Measurements from ENCODE around the gene ABCC5. TPM values are rescaled to one million over a fixed set of nuclear protein-coding genes. Genes with fewer than 3 reads are reported as not detected.

The ABCC5 gene
- total and polyA plus RNA-seq, 3 donors from 2014 or later = 35.2 to 77.9 (median 61.5) TPM

- Histone ChIP-seq H3K36me3 (ENCODE audit: low read depth, missing control alignments) (no peaks in the 10 kb centered on the region), H3K27ac (no peak overlapping the region), H3K9me3 (no peaks in the 10 kb centered on the region), H3K4me3 (no peak overlapping the region), H3K4me1 (no peaks in the 10 kb centered on the region), H3K27me3 (no peaks in the 10 kb centered on the region)
- WGBS, 2 donors = 87% methylated on average over 4 of the region's 4 CpGs
- TF ChIP-seq, protein P1, sequence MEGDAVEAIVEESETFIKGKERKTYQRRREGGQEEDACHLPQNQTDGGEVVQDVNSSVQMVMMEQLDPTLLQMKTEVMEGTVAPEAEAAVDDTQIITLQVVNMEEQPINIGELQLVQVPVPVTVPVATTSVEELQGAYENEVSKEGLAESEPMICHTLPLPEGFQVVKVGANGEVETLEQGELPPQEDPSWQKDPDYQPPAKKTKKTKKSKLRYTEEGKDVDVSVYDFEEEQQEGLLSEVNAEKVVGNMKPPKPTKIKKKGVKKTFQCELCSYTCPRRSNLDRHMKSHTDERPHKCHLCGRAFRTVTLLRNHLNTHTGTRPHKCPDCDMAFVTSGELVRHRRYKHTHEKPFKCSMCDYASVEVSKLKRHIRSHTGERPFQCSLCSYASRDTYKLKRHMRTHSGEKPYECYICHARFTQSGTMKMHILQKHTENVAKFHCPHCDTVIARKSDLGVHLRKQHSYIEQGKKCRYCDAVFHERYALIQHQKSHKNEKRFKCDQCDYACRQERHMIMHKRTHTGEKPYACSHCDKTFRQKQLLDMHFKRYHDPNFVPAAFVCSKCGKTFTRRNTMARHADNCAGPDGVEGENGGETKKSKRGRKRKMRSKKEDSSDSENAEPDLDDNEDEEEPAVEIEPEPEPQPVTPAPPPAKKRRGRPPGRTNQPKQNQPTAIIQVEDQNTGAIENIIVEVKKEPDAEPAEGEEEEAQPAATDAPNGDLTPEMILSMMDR (IDR thresholded peaks at IDR 0.05) = no peak
- TF ChIP-seq POLR2A (IDR thresholded peaks at IDR 0.05) = no peak
- DNase-seq = no peak
- intact Hi-C loops (cut with DNase I; ENCODE audit: low total_unique reads) = no loop called here
Observed at GRCh38 chr3:183984127-183984740, 33.5 kb downstream of the ABCC5 start.

DNA sequence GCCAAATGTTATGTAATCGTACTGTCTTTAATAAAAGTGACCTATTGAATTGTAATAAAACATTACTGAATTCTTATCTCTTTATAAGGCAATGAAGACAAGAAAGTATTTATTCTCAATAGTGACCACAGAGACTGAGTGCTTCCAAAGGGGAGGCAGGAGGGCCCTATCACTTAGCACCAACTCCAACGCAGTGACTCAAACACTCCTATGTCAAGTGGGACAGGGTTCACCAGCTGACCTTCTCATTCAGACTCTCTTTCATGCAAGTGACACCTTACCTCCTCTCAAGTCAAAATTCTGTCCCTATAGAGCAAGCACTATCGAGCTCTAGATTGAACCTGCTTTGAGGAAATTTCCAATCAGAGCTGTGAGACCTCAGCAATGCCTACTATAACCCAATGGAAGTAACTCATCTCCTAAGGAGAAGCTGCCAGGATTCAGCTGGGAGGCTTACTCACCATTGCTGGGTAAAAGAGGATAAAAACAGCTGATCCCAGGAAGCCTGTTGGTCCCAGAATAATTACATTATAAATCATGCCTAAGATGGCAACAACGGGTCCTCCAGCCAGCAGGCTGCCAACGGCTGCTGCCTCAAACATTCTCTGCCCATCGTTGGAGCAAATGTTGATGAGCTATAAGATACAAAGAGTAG lies 35.6 kb downstream of the ABCC5 start:
- no peak for DNase-seq
- intact Hi-C loops (cut with DNase I; ENCODE audit: low total_unique reads) = no loop called here
- H3K36me3 ChIP-seq (ENCODE audit: low read depth, missing control alignments) = no peaks in the 10 kb centered on the region

GRCh38 chr3:183980403-183980802 lies 37.3 kb downstream of the ABCC5 start:
- Histone ChIP-seq H3K27me3 (no peaks in the 10 kb centered on the region), H3K9me3 (no peaks in the 10 kb centered on the region), H3K36me3 (ENCODE audit: low read depth, missing control alignments) (no peaks in the 10 kb centered on the region), H3K27ac (no peak overlapping the region), H3K4me3 (no peak overlapping the region), H3K4me1 (no peaks in the 10 kb centered on the region)
- 68 to 72% methylated on average over 4 of the region's 4 CpGs for WGBS, 2 donors
- intact Hi-C loops (cut with DNase I; ENCODE audit: low total_unique reads) = no loop called here
- no peak for DNase-seq
- TF ChIP-seq, protein P1 (IDR thresholded peaks at IDR 0.05) = no peak
- TF ChIP-seq POLR2A (IDR thresholded peaks at IDR 0.05) = no peak

More for the DNA sequence above, 35.6 kb downstream of the ABCC5 start:
- H3K4me1 ChIP-seq = no peaks in the 10 kb centered on the region
- TF ChIP-seq, protein P1 (IDR thresholded peaks at IDR 0.05) = no peak
- TF ChIP-seq POLR2A (IDR thresholded peaks at IDR 0.05) = no peak
- H3K27ac ChIP-seq = no peak overlapping the region
- no peak overlapping the region for H3K4me3 ChIP-seq
- WGBS, 2 donors = 74 to 75% methylated on average over 6 of the region's 6 CpGs
- H3K27me3 ChIP-seq = no peaks in the 10 kb centered on the region
- H3K9me3 ChIP-seq = no peaks in the 10 kb centered on the region

DNA sequence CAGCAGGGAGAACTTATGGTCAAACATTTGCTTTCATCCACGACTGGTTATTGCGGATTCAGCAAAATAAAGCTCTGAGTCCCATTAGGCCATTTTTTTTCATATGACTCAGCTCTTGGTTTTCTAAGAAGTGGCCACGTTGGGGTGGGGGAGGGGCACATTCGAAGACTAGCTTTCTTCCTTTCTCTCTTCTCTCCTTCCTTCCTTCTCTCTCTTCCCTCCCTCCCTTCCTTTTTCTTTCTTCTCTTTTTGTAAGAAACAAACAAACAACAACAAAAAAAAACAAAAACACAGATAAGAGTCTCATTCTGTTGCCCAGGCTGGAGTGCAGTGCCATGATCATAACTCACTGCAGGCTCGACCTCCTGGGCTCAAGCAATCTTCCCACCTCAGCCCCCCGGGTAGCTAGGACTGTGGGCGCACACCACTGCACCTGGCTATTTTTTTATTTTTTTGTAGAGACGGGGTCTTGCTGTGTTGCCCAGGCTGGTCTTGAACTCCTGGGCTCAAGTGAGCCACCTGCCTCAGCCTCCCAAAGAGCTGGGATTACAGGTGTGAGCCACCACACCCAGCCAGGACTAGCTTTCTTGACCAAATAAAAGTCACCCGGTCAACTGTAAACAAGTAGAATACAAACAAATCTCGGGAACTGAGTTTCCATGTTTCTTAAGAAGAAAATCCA lies 41.6 kb downstream of the ABCC5 start:
- WGBS, 2 donors = 87 to 93% methylated on average over 10 of the region's 10 CpGs
- Histone ChIP-seq H3K36me3 (ENCODE audit: low read depth, missing control alignments) (no peaks in the 10 kb centered on the region), H3K27ac (no peak overlapping the region), H3K9me3 (no peaks in the 10 kb centered on the region), H3K4me1 (no peaks in the 10 kb centered on the region), H3K27me3 (no peaks in the 10 kb centered on the region), H3K4me3 (no peak overlapping the region)
- no peak for DNase-seq
- TF ChIP-seq, protein P1 (IDR thresholded peaks at IDR 0.05) = no peak
- no peak for TF ChIP-seq POLR2A (IDR thresholded peaks at IDR 0.05)
- intact Hi-C loops (cut with DNase I; ENCODE audit: low total_unique reads) = no loop called here
